Liver (tissue), 3 donors: ENCODE measurements around the gene POLD3.

Experiments used
- FOXA1 ChIP-seq: IDR thresholded peaks from 2 replicates; pipeline ENCODE4 v1.6.1; 2016; ENCODE audit warnings: antibody characterized with exemption
- RAD21 ChIP-seq, 2 donors: IDR thresholded peaks; 2 replicates each; pipeline ENCODE4 v1.6.1; 2016; ENCODE audit warnings: antibody characterized with exemption in 2 of 2, mild to moderate bottlenecking in 2 of 2
- TAF1 ChIP-seq: conservative IDR thresholded peaks from 2 replicates; pipeline ENCODE4 v1.6.1; 2016; ENCODE audit warnings: antibody characterized with exemption, mild to moderate bottlenecking
- YY1 ChIP-seq: IDR thresholded peaks from 2 replicates; pipeline ENCODE4 v1.6.1; 2016; ENCODE audit warnings: antibody characterized with exemption, mild to moderate bottlenecking
- TF ChIP-seq, protein P1 (sequence below): fragments of 150-350 bp; IDR thresholded peaks from 2 replicates; pipeline ENCODE4 v1.5.1; 2017; ENCODE audit warnings: improper control_type of control experiment, low read depth, low read length; ENCODE audit not compliant: missing input control
- TF ChIP-seq, protein P2 (sequence below): IDR thresholded peaks from 2 replicates; pipeline ENCODE4 v1.6.1; 2016; ENCODE audit warnings: antibody characterized with exemption
- donor health status: healthy.
- donor health status: healthy.

DNA sequence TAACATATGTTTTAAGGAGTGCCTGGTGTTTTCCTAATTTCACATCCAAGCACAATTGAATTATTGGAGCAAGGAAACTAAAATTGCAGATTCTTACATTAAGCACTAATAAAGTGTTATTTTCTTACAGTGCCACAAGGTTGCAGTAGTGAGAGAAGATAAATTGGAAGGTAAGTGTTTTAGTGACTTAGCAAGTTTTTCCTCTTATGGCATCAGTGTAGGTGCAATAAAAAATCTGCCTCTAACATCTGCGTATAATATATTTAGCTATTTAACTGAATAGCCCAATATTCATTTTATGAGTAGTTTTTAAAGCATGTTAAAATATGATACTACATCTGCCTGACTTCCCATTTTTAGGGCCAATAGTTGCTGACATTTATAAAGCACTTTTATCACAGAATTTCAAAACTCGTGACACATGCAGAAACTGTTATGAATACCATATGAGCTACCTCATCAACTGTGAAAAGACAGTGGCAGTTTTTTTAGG lies 19.0 kb downstream of the POLD3 start:
- TF ChIP-seq, protein P1, sequence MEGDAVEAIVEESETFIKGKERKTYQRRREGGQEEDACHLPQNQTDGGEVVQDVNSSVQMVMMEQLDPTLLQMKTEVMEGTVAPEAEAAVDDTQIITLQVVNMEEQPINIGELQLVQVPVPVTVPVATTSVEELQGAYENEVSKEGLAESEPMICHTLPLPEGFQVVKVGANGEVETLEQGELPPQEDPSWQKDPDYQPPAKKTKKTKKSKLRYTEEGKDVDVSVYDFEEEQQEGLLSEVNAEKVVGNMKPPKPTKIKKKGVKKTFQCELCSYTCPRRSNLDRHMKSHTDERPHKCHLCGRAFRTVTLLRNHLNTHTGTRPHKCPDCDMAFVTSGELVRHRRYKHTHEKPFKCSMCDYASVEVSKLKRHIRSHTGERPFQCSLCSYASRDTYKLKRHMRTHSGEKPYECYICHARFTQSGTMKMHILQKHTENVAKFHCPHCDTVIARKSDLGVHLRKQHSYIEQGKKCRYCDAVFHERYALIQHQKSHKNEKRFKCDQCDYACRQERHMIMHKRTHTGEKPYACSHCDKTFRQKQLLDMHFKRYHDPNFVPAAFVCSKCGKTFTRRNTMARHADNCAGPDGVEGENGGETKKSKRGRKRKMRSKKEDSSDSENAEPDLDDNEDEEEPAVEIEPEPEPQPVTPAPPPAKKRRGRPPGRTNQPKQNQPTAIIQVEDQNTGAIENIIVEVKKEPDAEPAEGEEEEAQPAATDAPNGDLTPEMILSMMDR: peak; percentile 38
- TF ChIP-seq YY1 (no peak), RAD21 (IDR thresholded peaks at IDR 0.05) (peak; percentile 67 to 76), TAF1 (no peak), FOXA1 (no peak)
- TF ChIP-seq, protein P2, sequence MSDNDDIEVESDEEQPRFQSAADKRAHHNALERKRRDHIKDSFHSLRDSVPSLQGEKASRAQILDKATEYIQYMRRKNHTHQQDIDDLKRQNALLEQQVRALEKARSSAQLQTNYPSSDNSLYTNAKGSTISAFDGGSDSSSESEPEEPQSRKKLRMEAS: no peak
